Smooth muscle cell (in vitro differentiated cells): ENCODE measurements around the gene DHRS7B. TPM values are rescaled to one million over a fixed set of nuclear protein-coding genes. Genes with fewer than 3 reads are reported as not detected.

Source experiments
- DNase-seq: peaks from one replicate; lab custom pipeline; 2025; ENCODE audit not compliant: unreplicated experiment; lab: John Stamatoyannopoulos, UW
- H2AFZ ChIP-seq: fragments of 200-600 bp; sonication (generic); 2 replicates; pipeline ENCODE4 v1.6.0; 2016; ENCODE audit warnings: antibody characterized with exemption, low read depth, mild to moderate bottlenecking
- H3F3A ChIP-seq: fragments of 200-600 bp; sonication (generic); 2 replicates; pipeline ENCODE4 v1.6.0; 2017; ENCODE audit warnings: antibody characterized with exemption, low read depth
- H3K27ac ChIP-seq: fragments of 200-600 bp; sonication (generic); 2 replicates; pipeline ENCODE4 v1.5.1; 2016; ENCODE audit warnings: low read depth, mild to moderate bottlenecking
- H3K27me3 ChIP-seq: fragments of 200-600 bp; sonication (generic); 2 replicates; pipeline ENCODE4 v1.6.1; 2016; ENCODE audit warnings: low read depth, mild to moderate bottlenecking
- H3K36me3 ChIP-seq: fragments of 200-600 bp; sonication (generic); 2 replicates; pipeline ENCODE4 v1.5.1; 2016; ENCODE audit warnings: low read depth
- H3K4me1 ChIP-seq: fragments of 200-600 bp; sonication (generic); 2 replicates; pipeline ENCODE4 v1.5.1; 2016; ENCODE audit warnings: low read depth
- H3K4me2 ChIP-seq: fragments of 200-600 bp; sonication (generic); 2 replicates; pipeline ENCODE4 v1.6.0; 2016; ENCODE audit warnings: mild to moderate bottlenecking
- H3K4me3 ChIP-seq: fragments of 200-600 bp; sonication (generic); 2 replicates; pipeline ENCODE4 v1.5.1; 2016; ENCODE audit warnings: mild to moderate bottlenecking
- H3K79me2 ChIP-seq: fragments of 200-600 bp; sonication (generic); 2 replicates; pipeline ENCODE4 v1.6.0; 2016; ENCODE audit warnings: low read depth, mild to moderate bottlenecking
- H3K9ac ChIP-seq: fragments of 200-600 bp; sonication (generic); 2 replicates; pipeline ENCODE4 v1.6.0; 2016; ENCODE audit warnings: low read depth
- H3K9me3 ChIP-seq: fragments of 200-600 bp; sonication (generic); replicated peaks from 2 replicates; pipeline ENCODE4 v1.5.1; 2016; ENCODE audit warnings: low read depth
- H4K20me1 ChIP-seq: fragments of 200-600 bp; sonication (generic); 2 replicates; pipeline ENCODE4 v1.6.0; 2016; ENCODE audit warnings: low read depth
- WGBS: methylation state at CpG from one replicate; pipeline ENCODE4 v1.1.7; 2016; ENCODE audit warnings: low lambda C conversion rate; 5-methylcytosine and 5-hydroxymethylcytosine counted together
- polyA plus RNA-seq: library from polyadenylated mRNA; unstranded; fragments of >200 nt; fragmentation: Nextera tagmentation; extraction: Ambion mirVana; gene quantifications from 2 replicates; pipeline ENCODE4 v1.2.1, GENCODE V29; 2016
- total RNA-seq: library from RNA; depleted of rRNA; stranded (reverse); fragments of >200 nt; gene quantifications from 2 replicates; pipeline ENCODE4 v1.2.3, GENCODE V29; 2014
- TF ChIP-seq, protein P1 (sequence below): fragments of 200-600 bp; sonication (generic); IDR thresholded peaks from 2 replicates; pipeline ENCODE4 v1.5.1; 2017; ENCODE audit warnings: borderline replicate concordance, mild to moderate bottlenecking, antibody characterized with exemption; ENCODE audit not compliant: insufficient read depth, poor library complexity, severe bottlenecking

DHRS7B gene
- total and polyA plus RNA-seq, 2 experiments from 2014 or later: 30.0 to 32.5 TPM

DNA sequence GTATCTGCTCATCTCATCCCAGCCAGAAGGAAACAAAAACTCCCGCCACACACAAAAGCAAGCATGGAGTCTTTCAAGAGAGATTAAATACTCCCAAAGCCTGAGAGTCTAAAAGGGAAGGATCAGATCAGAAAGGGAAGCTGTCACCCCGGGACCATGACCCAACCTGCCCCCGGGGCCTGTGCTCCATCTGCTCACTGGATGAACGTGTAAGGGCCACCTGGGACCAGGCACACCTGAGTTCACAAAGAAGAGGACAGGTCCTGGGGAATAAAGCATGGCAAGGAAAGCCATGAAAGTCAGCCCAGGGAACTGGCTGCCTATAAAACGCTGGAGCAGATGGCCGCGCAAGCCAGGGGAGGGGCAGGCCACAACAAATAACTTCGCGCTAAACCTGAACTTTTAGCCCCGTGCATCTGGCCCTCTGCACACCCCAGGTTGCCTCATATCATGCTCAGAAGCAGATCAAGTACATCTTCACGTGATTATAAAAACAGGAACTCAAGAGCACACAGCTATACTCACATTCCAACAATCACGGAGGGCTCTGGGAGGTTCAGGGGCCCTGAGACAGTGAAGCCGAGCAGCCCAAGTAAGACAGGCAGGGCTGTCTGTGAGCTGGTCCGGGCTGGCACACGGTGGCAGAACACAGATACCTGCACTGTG lies 83.8 kb downstream of the DHRS7B start:
- 94% methylated on average over 15 of the region's 15 CpGs for WGBS
- H3K9me3 ChIP-seq: no peaks in the 10 kb centered on the region
- peaks cover 22% of the 10 kb centered on the region for H3K4me1 ChIP-seq
- H3F3A ChIP-seq: no peaks in the 10 kb centered on the region
- no peak overlapping the region for H3K4me2 ChIP-seq
- DNase-seq: no peak
- H3K79me2 ChIP-seq: peaks cover 81% of the 10 kb centered on the region
- TF ChIP-seq, protein P1, sequence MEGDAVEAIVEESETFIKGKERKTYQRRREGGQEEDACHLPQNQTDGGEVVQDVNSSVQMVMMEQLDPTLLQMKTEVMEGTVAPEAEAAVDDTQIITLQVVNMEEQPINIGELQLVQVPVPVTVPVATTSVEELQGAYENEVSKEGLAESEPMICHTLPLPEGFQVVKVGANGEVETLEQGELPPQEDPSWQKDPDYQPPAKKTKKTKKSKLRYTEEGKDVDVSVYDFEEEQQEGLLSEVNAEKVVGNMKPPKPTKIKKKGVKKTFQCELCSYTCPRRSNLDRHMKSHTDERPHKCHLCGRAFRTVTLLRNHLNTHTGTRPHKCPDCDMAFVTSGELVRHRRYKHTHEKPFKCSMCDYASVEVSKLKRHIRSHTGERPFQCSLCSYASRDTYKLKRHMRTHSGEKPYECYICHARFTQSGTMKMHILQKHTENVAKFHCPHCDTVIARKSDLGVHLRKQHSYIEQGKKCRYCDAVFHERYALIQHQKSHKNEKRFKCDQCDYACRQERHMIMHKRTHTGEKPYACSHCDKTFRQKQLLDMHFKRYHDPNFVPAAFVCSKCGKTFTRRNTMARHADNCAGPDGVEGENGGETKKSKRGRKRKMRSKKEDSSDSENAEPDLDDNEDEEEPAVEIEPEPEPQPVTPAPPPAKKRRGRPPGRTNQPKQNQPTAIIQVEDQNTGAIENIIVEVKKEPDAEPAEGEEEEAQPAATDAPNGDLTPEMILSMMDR: no peak
- no peak overlapping the region for H3K4me3 ChIP-seq
- H3K9ac ChIP-seq: no peak overlapping the region
- H2AFZ ChIP-seq: no peak overlapping the region
- no peaks in the 10 kb centered on the region for H3K36me3 ChIP-seq
- H4K20me1 ChIP-seq: peaks cover 81% of the 10 kb centered on the region
- H3K27ac ChIP-seq: no peak overlapping the region
- H3K27me3 ChIP-seq: no peaks in the 10 kb centered on the region

DNA sequence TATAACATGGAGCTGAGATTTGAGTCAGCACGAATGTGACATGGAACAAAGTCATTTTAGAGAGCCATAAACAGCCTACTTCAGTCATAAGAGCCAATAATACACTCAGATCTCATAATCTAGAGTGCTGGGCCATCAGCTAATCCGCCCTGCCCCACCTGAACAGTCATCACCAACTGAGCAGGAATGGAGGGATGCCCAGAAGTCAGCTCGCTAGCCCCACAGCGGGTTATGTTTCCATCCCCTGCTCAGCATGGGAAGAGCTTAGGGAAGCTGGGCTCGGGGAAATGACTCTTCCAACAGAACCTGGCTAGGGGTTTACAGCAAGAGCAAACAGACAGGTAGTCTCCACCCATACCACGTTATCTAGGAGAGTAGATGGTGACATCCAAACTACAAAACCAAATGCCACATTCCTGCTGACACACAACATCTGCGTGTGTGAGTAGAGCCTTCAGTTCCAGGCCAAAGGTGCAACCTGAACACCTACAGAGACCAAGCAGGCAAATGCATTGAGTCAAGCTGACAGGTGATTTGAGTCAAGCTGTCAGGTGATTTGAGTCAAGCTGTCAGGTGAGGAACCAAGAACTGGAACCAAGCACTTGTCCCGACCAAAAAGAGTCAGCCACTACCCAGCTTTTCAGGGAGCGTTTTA lies 85.2 kb downstream of the DHRS7B start:
- Histone ChIP-seq H3K36me3 (no peaks in the 10 kb centered on the region), H3K4me3 (peak overlapping the region; percentile 91), H3K27ac (no peak overlapping the region), H3K4me2 (peak overlapping the region; percentile 93), H3K9ac (no peak overlapping the region), H3K4me1 (peaks cover 22% of the 10 kb centered on the region), H2AFZ (no peak overlapping the region), H3K9me3 (no peaks in the 10 kb centered on the region), H3K27me3 (no peaks in the 10 kb centered on the region), H4K20me1 (peaks cover 66% of the 10 kb centered on the region), H3F3A (no peaks in the 10 kb centered on the region), H3K79me2 (peaks cover 67% of the 10 kb centered on the region)
- no peak for DNase-seq
- WGBS: 89% methylated on average over 9 of the region's 9 CpGs
- TF ChIP-seq, protein P1: no peak

DNA sequence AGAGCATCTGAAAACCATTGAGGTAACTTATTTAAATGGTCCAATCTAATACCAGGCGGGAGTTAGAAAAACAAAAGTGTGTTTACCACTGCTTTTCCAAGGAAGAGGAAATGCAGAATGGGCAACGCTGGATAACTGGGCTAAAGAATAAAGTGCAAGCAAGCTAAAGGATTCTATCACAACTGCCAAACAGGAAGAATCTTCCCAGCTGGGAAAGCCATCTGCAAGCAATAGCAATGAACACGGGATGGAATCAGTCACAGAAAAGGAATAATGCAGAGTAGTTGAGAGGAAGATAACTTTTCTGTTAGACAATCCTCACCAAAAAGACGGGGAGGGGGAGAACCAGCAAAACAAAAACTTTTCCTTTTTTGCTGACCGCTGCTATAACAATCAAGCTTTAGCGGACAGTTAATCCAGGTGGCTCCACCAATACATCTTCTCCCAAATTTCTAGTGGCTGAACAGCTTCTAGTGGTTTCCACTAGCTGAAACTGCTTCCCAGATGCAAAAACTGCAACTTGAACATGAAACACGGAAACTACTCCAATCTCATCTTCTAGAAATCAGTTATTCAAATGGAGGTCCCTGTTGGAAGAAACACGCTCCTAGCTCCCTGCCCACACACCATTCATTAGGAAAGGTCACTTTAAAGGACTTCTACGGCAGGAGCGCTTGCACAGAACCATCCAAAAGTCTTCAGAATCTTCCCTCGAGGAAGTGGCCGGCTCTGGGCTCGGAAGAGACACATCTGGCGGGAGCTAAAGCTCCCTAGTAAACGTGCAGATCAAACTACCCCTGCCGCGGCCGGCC lies 86.3 kb downstream of the DHRS7B start:
- no peak for DNase-seq
- H2AFZ ChIP-seq: no peak overlapping the region
- H3K9me3 ChIP-seq: no peaks in the 10 kb centered on the region
- peak overlapping the region; percentile 93 for H3K4me2 ChIP-seq
- H3F3A ChIP-seq: no peaks in the 10 kb centered on the region
- peak overlapping the region; percentile 92 for H3K9ac ChIP-seq
- no peaks in the 10 kb centered on the region for H3K27me3 ChIP-seq
- H4K20me1 ChIP-seq: peaks cover 56% of the 10 kb centered on the region
- 6% methylated on average over 18 of the region's 18 CpGs for WGBS
- peaks cover 22% of the 10 kb centered on the region for H3K4me1 ChIP-seq
- H3K36me3 ChIP-seq: no peaks in the 10 kb centered on the region
- H3K27ac ChIP-seq: peak overlapping the region; percentile 88
- TF ChIP-seq, protein P1: no peak
- H3K4me3 ChIP-seq: peak overlapping the region; percentile 91
- H3K79me2 ChIP-seq: peaks cover 56% of the 10 kb centered on the region
